ENCODE results near the gene KIRREL3. TPM values are rescaled to one million over a fixed set of nuclear protein-coding genes. Genes with fewer than 3 reads are reported as not detected.

Gene KIRREL3
- total and polyA plus RNA-seq, 10 donors = 0.50 to 5.4 (median 2.0) TPM

DNA sequence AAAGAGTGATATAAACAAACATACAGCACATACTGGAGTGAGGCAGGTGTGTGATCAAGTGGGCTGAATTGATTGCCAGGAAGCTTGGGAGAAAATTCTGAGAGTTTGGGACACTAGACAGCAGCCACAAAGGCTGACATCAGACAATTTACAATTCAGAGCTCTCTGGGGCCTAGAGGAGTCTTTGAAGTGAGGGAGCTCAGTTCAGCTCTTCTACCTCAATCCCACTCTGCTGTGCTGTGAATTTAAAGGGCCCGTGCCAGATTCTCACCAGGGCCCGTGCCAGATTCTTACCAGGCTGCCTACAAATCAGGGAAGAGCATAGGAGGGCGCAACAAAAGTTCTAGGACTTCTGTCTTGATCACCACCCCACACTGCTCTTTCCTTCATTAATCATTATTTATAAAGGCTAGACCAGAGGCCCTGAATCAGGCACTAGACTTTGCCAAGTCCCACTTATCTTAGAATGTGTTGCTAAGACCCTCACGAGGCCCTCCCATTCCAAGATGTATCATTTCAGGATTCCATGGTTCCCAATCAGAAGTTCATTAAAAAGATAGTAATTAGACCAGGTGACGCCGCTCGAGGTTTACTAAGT is 112.4 kb downstream of the KIRREL3 start:
- WGBS, 5 donors = 69 to 81% (median 73%) methylated on average over 7 of the region's 7 CpGs
- no peak for DNase-seq
- intact Hi-C loops (cut with DNase I; ENCODE audit: low total_unique reads) = no loop called here

DNA sequence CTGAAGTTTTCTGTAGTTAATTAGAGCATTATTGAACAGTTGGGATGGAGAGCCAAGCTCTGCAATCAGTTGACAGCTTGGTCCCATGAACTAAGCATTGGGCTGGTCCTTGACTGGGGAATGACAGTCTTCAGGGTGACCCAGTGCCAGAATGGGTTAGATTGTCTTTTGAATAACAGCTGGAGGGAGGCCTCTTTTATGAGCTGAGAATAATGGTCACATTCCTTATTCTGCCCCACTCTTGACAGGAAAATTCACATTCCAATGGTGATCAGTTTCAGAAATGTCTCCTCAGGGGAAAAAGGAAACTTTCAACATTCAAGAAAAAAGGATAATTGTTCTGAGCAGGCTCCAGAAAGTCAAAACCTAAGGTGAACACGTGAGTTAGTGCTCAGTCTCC is 113.9 kb downstream of the KIRREL3 start:
- H3K9me3 ChIP-seq = no peaks in the 10 kb centered on the region
- H3K27me3 ChIP-seq (replicated peaks in 1 of 7) = no peaks in the 10 kb centered on the region
- 33 to 61% (median 59%) methylated on average over 1 of the region's 1 CpG for WGBS, 5 donors
- no peak overlapping the region for H3K27ac ChIP-seq
- peaks cover 0 to 5% (median 0%) of the 10 kb centered on the region in 6 donors for H3K4me1 ChIP-seq
- intact Hi-C loops (cut with DNase I; ENCODE audit: low total_unique reads) = no loop called here
- H3K4me3 ChIP-seq = no peak overlapping the region
- DNase-seq = no peak
- no peaks in the 10 kb centered on the region for H3K36me3 ChIP-seq
- TF ChIP-seq POLR2A (IDR thresholded peaks at IDR 0.05) = no peak
- TF ChIP-seq POLR2AphosphoS5 (IDR thresholded peaks at IDR 0.05) = no peak
- TF ChIP-seq, protein P1, sequence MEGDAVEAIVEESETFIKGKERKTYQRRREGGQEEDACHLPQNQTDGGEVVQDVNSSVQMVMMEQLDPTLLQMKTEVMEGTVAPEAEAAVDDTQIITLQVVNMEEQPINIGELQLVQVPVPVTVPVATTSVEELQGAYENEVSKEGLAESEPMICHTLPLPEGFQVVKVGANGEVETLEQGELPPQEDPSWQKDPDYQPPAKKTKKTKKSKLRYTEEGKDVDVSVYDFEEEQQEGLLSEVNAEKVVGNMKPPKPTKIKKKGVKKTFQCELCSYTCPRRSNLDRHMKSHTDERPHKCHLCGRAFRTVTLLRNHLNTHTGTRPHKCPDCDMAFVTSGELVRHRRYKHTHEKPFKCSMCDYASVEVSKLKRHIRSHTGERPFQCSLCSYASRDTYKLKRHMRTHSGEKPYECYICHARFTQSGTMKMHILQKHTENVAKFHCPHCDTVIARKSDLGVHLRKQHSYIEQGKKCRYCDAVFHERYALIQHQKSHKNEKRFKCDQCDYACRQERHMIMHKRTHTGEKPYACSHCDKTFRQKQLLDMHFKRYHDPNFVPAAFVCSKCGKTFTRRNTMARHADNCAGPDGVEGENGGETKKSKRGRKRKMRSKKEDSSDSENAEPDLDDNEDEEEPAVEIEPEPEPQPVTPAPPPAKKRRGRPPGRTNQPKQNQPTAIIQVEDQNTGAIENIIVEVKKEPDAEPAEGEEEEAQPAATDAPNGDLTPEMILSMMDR (IDR thresholded peaks at IDR 0.05 in 8 of 11, conservative IDR thresholded peaks at IDR 0.05 in 3 of 11) = no peak

More for the DNA sequence above, 112.4 kb downstream of the KIRREL3 start:
- peaks cover 0 to 14% (median 2%) of the 10 kb centered on the region in 6 donors for H3K4me1 ChIP-seq
- H3K9me3 ChIP-seq = no peaks in the 10 kb centered on the region
- no peaks in the 10 kb centered on the region for H3K36me3 ChIP-seq
- no peak overlapping the region for H3K27ac ChIP-seq
- no peaks in the 10 kb centered on the region for H3K27me3 ChIP-seq (replicated peaks in 1 of 7)
- H3K4me3 ChIP-seq = no peak overlapping the region
- no peak for TF ChIP-seq POLR2A (IDR thresholded peaks at IDR 0.05)
- TF ChIP-seq, protein P1 (IDR thresholded peaks at IDR 0.05 in 8 of 11, conservative IDR thresholded peaks at IDR 0.05 in 3 of 11) = no peak

DNA sequence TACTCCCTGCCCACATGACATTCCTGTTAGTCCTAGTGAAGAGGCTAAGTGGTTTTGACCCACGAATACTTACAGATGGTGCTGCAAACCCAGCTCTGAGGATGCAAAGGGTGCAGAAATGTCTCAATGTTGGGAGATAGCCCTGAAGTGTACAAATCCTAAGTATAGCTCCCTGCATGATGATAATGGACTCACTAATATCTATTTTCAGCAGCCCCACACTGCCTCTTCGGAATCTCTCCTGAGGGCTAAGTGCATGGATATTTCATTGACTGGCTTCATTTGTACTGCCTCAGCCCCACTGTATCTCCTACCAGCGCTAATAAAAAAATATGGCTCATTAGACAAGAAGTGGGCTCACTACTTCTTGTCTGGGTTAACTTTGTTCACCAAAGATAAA is 114.5 kb downstream of the KIRREL3 start:
- no peaks in the 10 kb centered on the region for H3K27me3 ChIP-seq (replicated peaks in 1 of 7)
- 77 to 89% (median 82%) methylated on average over 3 of the region's 3 CpGs for WGBS, 5 donors
- no peaks in the 10 kb centered on the region for H3K36me3 ChIP-seq
- no peaks in the 10 kb centered on the region for H3K4me1 ChIP-seq
- TF ChIP-seq POLR2A (IDR thresholded peaks at IDR 0.05) (no peak), POLR2AphosphoS5 (IDR thresholded peaks at IDR 0.05) (no peak)
- H3K9me3 ChIP-seq = no peaks in the 10 kb centered on the region
- H3K27ac ChIP-seq = no peak overlapping the region
- intact Hi-C loops (cut with DNase I; ENCODE audit: low total_unique reads) = no loop called here
- no peak for DNase-seq
- no peak overlapping the region for H3K4me3 ChIP-seq

DNA sequence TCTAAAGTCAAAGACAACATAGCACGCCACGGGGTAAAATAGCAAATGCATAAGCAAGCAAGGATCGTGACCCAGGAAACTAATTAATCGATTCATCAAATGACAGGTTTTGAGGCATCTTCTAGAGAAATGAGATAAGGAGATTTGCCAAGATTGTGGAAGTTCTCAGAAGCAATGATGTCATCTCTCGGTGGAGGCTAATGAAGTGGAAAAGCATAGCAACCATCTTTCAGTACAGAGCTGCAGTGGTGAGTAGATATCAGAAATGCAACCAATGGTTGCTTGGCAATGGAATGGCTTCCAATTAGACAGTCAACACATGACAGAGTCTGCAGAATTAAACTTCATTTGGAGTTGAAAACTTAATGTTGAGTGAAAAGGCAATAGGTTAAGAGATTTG is 116.0 kb downstream of the KIRREL3 start:
- no peak for DNase-seq
- Histone ChIP-seq H3K36me3 (no peaks in the 10 kb centered on the region), H3K4me3 (no peak overlapping the region), H3K9me3 (no peaks in the 10 kb centered on the region), H3K27me3 (replicated peaks in 1 of 7) (no peaks in the 10 kb centered on the region), H3K27ac (no peak overlapping the region), H3K4me1 (no peaks in the 10 kb centered on the region)
- WGBS, 5 donors = 63 to 83% (median 74%) methylated on average over 5 of the region's 5 CpGs
- TF ChIP-seq, protein P1 (IDR thresholded peaks at IDR 0.05 in 8 of 11, conservative IDR thresholded peaks at IDR 0.05 in 3 of 11) = no peak
- TF ChIP-seq POLR2AphosphoS5 (IDR thresholded peaks at IDR 0.05) = no peak
- TF ChIP-seq POLR2A (IDR thresholded peaks at IDR 0.05) = no peak
- intact Hi-C loops (cut with DNase I; ENCODE audit: low total_unique reads) = no loop called here
